Inflammatory macrophage treated with lipopolysaccharide for 4 hours (primary cell): Measurements from ENCODE around the gene KLHL2.
A peak's percentile ranks its signal among the peaks of the same experiment; 100 is the strongest.
"Not testable (repeated sequence)": the region's sequence is repeated elsewhere in the genome, so short reads cannot be mapped to it uniquely, and the experiment has no call there.

ENCODE experiments used
- DNase-seq: peaks from one replicate; pipeline ENCODE4 v3.0.0-alpha.2; 2020

The KLHL2 gene

GRCh38 chr4:165201806-165202205, 5.6 kb upstream of the KLHL2 start:
- no peak for DNase-seq

GRCh38 chr4:165203541-165204461, 3.6 kb upstream of the KLHL2 start:
- peak; percentile 33 for DNase-seq

DNA sequence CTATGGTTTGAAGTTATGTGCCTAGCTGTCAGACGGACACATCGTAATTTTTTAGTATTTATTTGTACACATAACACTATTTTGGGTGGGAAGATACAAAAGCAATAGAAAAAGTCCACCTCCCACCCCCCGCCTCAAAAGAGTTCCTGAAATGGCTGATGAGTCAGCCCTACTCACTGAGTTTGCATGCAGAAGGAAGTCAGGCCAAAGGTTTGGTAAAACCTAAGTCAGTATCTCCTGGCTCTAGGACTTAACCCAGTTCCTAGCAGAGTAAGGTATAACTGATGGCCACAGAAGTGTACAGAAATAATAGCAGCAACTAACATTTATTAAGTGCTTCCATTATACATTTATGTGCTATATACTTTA, 2.9 kb upstream of the KLHL2 start:
- DNase-seq, result peak; percentile 67

DNA sequence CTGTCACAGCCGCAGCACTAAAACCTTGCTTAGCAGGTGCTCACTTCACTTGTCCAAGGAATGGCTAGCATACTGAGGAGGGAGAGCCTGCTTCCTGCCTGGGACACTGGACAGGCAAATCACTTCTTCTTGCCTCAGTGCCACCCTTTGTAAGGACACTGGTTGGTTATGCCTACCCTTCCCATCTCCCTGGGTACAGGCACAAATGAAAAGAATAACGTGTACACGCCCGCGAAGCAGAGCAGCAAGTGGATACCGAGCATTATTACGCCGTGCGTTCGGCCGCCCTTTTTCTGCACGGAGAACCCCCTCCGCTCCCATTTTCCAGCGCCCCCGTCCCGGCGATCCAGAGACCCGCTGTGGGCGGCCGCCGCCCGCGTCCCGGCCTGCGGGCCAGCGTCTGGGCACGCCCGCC, 338 bp upstream of the KLHL2 start:
- no peak for DNase-seq

GRCh38 chr4:165208221-165208652, 876 bp downstream of the KLHL2 start:
- peak; percentile 21 for DNase-seq

GRCh38 chr4:165208741-165209388, 1.5 kb downstream of the KLHL2 start:
- DNase-seq, result no peak

DNA sequence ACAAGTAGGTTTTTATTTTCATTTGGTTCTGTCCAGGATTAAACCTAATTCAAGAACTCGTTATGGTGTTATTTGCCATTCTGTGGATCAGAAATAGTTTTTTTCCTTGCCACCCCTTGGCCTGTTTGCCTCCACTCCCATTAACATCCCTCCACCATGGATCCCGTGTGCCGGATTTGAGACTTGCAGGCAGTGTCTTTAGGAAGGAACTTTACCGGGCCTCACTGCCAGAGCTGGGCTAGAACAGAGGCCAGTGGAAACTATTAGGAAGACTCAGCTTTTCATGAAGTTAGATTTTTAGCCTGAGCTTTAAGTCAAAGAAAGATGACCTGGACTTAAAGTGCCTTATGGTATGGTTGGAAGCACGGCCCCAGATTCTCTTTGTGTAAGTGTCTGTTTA, 2.4 kb downstream of the KLHL2 start:
- DNase-seq, result no peak

DNA sequence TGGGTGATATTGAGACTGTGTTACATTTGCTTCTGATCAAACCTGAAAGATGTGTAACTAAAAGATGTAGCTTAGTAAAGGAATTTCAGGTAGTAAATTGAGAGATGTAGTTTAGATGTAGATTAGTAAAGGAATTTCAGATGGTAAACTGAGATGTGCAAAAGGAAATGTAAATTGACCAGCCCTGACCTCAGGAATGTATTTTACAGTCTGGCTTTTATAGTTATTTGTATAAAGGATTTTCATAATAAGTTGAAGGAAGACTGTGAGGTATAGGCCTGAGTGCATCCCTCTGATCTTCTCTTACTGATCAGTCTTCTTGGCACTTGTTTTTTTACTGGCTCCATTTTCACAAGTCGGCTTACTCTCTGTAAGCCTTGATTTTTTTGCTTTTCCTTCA, 3.2 kb downstream of the KLHL2 start:
- DNase-seq, result no peak

GRCh38 chr4:165212647-165213046, 5.3 kb downstream of the KLHL2 start:
- DNase-seq, result not testable (repeated sequence)

- DNase-seq, result not testable (repeated sequence)
These were observed 6.0 kb downstream of the KLHL2 start for GRCh38 chr4:165213404-165213803.

DNA sequence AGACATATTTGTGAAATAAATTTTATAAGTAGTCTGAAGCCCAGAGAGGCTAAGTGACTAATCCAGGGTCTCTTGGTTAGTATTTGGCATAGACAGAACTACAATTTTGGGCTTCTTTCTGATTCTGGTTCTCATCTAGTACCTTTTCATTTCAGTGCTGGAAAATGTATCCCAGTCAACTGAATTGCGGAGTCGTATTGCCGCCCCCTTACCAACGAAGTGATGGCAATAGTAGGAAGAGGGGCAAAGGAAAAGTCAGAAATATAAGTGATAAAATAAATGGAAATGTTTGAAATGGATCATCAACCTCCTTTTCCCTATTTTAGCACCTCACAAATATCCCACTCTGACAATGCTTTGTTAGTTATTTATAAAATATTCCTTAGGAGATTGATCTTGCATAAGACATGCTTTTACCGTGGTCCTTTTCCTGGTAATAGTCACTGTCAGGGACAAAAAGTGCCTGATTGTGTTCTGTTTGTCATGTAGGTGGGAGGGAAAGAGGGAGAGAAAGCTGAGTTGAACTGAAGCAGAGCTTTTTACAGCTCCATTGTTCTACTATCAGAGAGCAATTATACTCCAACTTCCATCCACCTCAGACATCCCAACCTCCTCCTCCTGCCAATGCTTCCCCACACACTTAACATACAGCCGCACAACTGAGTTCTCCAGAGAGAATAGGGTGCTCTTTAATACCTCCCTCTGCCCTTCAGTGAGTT, 6.8 kb downstream of the KLHL2 start:
- DNase-seq, result not testable (repeated sequence)

DNA sequence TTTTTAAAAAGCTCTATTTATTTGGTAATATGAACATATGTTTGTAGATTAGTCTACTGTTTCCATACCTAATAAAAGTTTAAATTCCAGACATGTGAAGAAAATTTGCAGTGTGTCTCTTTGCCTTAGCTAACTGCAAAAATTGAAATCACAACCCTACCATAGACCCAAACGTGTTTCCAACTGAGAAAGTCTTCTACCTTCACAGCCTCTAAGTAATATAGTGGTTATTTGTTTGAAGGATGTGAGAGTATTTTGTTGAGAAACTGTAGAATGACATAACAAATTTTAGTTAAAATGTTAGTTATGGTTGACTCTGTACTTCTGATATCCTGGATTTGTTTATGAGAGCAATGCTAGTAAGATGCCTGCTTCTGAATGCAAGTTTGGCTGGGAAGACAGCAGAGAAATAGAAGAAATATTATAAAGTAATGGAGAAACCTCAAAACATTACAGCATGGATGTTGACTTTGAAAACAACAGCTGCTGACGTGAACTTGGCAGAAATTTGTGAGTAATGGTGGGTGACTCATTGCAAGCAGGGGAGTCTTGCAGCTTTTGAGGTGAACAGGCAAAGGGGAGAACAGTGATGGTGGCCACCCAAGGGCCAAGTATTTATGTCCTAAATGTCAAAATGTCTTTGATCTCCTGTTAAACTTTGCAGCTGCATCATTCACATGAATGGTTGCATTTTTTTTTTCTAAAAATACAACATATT, 7.8 kb downstream of the KLHL2 start:
- peak; percentile 59 for DNase-seq

DNA sequence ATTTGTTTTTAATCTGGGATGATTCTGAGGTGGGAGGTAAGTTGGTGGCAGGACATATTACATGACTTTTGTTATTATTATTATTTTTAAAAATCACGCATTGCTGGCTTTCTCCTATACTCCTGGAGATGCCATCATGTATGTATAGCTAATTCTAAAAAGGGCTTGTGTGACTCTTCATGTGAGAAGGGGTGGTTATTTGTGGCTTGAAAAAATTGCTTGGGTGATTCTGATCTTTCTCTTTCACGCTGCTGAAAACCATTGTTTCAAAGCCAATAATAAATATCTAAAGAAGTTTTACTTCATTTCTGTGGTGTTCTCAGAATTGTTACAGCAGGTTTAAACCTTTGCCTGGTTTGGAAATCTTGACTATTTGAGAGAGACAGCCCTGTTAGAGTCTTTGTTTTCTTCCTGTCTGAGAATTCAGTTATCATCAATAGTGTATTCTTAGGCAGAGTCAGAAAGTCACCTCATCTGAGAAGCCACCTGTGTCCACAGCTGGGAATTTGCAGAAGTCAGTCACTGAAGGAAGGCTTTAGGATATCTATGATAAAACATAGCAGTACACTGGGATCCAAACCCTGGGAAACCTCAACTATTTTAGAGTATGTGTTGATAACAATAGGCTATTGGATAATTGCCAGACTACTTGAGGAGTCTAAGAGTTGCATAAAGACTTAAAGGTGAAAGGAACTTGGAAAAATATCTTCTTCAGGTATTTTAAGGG, 8.6 kb downstream of the KLHL2 start:
- not testable (repeated sequence) for DNase-seq

DNA sequence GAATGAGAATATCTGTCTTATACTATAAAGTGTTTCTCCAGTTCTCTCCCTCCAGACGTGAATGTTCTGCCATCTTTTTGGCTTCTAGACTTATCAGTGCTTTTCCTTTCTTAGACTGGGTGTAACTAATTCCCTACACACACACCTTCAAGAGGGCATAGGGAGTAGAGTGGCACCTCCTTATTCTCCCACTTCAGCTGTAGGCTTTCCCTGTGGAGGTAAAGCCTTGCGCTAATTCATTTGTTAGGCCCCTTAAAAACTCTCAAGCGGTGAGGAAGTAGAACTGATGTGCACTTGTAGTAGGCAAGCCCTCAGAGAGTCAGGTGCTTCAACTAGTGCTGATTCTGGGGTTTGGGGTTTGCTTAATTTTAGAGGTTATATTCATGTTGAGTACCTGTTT, 10.0 kb downstream of the KLHL2 start:
- DNase-seq, result no peak

- not testable (repeated sequence) for DNase-seq
These were observed 13.9 kb downstream of the KLHL2 start for GRCh38 chr4:165221306-165221705.

- not testable (repeated sequence) for DNase-seq
These were observed 14.8 kb downstream of the KLHL2 start for GRCh38 chr4:165221993-165222650.

DNA sequence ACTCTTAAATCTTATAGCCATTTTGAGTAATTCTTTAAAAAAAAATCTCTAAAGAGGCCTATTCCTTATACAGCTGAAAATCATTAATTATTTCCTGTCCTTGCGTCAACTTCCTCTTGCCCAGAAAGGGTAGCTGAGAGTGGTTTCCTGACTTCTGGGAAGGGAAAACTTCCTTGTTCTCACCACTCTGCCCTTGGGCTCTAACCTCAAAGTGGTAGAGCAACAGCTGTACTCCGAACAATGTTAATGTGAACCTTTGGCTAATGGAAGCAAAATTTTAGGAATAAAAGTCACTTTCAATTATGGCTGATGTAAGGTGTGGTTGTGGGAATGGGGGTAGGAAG, 15.3 kb downstream of the KLHL2 start:
- peak; percentile 76 for DNase-seq

DNA sequence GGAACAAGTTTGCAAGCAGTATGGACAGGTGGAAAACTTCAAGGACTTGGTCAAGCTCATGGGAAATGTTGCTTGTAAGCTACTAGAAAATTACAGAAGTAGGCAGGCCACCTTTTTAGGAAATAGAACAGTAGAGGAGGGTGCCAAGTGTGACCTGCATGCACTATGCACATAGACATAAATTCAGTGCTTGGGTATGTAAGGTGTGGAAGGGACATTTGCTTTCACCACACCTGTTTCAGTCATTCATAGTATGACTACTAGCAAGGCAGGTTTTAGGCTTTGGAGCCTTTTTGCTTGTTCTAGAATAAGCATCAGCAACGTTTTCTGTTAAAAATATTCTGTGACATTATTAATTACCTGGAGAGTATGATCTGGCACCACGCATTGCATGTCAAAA, 20.0 kb downstream of the KLHL2 start:
- DNase-seq, result not testable (repeated sequence)

DNA sequence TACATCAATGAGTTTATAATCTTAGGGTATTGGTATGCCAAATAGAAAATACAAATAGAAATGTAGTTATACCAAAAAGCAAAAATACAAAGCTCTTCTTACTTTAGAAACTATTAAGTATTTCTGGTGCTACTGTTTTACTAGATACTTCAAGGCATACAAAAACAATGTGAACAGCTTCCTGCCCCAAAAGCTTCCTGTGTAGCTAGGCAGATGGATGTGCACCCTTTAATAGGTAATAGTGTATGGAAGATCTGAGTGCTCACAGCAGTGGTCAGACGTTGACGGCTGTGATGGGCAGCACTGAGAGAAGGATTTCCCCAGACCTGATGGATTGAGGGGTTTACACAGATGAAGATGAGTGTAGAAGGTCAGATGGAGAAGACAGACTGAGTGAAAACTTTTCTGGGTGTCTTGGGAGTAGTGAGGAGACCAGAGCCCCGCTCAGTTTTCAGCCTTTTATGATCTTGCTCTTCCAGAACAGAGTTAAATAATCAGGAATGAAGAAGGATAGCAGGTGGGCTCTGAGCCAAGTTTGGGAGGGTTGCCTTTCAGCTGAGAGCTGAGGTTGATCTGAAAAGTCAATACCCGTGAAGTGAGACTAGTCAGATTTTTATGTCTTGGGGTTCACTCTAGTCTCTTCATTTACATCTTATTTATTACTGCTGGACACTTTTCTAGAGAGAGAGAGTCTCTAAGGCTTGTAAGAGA, 22.3 kb downstream of the KLHL2 start:
- not testable (repeated sequence) for DNase-seq

GRCh38 chr4:165232623-165233433, 25.5 kb downstream of the KLHL2 start:
- peak; percentile 24 for DNase-seq
